GM12892 (cell line): Measurements from ENCODE around the gene TNS1.

ENCODE experiments used
- DNase-seq: peaks from one replicate; pipeline ENCODE4 v3.0.0; 2011; ENCODE audit not compliant: insufficient read length
- FAIRE-seq: peaks from 2 replicates; lab custom pipeline; 2011; peaks lifted over from hg19 to GRCh38; lab: Jason Lieb, UNC
- POLR2A ChIP-seq: IDR thresholded peaks from 2 replicates; pipeline ENCODE4 v1.6.1; 2011; ENCODE audit warnings: low read depth, low read length, control low read depth
- POLR2AphosphoS5 ChIP-seq: IDR thresholded peaks from 2 replicates; pipeline ENCODE4 v1.6.1; 2011; ENCODE audit warnings: low read depth, low read length, control low read depth
- TAF1 ChIP-seq: IDR thresholded peaks from 2 replicates; pipeline ENCODE4 v1.6.1; 2011; ENCODE audit warnings: low read depth, mild to moderate bottlenecking, control low read depth, low read length, borderline replicate concordance

TNS1 gene

DNA sequence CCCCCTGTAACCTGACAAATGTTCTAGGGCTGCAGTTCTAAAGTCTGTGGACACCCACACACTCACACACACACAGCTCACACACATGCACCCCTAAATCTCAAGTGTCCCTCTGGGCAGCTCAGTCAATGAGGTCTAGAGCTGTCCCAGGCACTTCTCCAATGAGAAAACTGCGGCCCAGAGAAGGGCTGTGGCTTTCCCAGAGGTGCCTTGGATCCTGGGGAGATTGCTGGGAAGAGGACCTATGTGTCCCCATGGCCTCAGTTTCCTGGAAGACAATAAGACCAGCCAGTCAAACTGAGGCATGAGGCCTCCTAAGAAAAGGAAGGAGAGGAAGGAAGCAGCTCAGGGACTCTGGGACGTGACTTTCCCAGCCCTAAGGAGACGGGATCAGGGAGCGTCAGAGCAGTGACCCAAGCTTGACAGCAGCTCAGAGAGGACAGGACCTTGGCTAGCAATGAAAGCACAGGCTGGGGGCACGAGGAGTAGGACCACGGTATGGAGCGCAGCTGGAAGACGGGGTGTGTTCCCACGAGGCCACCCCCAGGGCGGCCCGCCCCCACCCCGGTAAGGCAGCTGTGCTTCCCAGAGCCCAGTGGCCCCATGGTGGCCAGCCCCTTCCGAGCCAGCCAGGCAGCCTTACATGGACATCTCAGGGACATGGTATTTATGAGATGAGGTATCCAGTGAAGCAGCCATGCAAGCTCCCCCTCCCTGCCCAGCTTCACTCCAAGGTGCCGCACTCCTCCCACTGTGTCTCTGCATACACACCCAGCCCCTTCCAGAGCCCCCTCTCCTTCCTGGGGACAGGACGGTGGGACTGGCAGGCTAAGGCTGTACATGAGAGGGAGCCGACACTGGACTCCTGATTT is 46.0 kb downstream of the TNS1 start:
- DNase-seq (no peak), FAIRE-seq (no peak)
- TF ChIP-seq POLR2AphosphoS5 (no peak), POLR2A (no peak), TAF1 (no peak)

DNA sequence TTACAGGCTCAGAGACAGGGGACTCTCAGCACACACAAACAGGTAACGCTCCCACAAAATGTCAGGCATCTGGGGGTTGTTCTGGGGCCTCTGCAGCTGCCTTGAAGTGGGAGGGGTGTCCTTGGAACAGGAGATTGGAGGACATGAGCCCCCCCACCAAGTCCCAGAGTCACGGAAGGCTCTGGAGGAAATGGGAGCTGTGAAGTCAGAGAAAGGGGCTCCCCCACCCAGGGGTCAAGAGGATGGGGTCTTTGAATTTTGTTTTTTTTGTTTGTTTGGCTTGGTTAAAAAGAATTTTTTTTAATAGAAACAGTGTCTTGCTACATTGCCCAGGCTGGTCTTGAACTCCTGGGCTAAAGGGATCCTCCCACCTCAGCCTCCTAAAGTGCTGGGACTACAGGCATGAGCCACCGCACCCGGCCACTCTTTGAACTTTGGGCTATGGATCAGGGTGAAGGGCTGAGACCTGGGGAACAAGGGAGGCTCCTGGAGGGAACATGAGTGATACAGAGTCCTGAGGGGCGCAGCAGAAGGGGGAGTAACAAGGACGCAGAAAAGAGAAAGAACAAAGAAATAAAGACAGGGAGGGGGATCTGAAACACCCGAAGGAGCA is 46.8 kb downstream of the TNS1 start:
- FAIRE-seq, result no peak
- DNase-seq, result no peak
- no peak for TF ChIP-seq TAF1
- no peak for TF ChIP-seq POLR2AphosphoS5
- no peak for TF ChIP-seq POLR2A

DNA sequence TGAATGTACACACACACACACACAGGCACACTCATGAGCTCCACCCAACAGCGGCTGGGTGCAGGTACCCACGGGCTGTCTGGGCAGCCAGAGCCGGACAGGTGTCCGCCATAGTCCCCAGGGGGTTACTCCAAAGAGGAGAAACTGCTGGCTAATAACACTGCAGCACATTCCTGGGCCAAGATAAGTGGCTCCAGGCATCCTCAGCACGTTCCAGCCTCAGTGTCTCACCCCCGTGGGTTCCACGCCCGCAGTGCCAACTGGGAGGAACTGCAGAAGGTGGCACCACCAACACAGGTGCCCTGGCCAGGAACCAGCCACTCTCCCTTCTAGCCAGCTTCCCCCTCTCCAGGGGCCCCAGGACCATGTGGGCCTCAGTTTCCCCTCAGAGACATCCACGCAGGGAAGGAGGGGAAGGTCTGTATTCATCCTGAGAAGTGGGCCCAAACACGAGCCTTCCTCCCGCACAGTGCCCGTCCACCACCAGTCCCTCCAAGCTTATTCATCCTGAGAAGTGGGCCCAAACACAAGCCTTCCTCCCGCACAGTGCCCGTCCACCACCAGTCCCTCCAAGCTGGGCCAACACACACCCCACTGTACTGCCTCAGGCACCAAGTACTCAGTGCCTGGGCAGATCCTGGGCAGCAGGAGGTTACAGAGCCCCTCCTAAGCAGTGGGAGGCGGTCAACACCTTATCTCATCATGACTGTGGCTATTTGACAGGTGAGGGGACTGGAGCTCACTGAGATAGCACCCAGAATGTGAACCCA is 47.6 kb downstream of the TNS1 start:
- no peak for TF ChIP-seq POLR2A
- no peak for TF ChIP-seq TAF1
- no peak for TF ChIP-seq POLR2AphosphoS5
- DNase-seq, result no peak
- no peak for FAIRE-seq

DNA sequence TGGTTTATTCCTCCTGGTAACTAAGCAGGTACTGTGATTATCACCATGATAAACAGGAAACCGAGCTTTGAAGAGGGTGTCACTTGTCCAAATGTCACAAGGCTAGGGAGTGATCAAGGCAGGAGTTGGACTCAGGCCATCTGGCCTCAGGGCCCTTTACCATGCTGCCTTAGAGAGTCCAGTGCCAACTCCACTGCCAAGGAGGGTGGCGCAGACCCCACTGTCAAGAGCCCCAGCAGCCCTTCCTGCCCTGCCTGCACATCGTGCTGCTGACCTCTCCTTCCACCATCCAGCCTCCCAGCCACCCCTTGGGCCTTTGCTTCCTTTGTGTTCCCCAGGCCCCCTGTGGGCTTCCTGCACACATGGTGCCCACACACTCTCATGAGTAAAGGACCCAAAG is 48.3 kb downstream of the TNS1 start:
- FAIRE-seq, result no peak

DNA sequence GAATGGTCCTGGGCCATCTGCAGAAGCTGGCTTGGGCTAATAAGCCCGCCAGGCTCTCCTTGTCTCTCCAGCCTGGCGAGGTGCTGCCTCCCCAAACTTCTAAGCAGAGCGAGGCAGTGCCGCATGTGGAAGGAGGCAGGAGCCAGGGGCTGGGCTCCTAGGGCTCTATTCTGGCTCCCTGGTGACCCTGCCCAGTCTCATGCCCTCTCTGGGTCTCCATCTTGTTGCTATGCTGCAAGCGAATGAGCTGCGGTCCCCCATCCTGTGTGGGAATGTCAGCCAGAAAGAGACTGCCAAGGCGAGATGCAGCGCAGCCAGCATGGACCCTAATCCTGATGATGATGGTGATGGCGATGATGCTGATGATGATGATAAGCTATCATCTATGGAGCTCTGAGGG is 48.7 kb downstream of the TNS1 start:
- no peak for TF ChIP-seq POLR2A
- no peak for TF ChIP-seq TAF1
- no peak for TF ChIP-seq POLR2AphosphoS5
- FAIRE-seq (no peak), DNase-seq (no peak)

More for the DNA sequence above, 48.3 kb downstream of the TNS1 start:
- TF ChIP-seq POLR2A, result no peak
- no peak for TF ChIP-seq TAF1
- no peak for TF ChIP-seq POLR2AphosphoS5
- DNase-seq, result no peak

DNA sequence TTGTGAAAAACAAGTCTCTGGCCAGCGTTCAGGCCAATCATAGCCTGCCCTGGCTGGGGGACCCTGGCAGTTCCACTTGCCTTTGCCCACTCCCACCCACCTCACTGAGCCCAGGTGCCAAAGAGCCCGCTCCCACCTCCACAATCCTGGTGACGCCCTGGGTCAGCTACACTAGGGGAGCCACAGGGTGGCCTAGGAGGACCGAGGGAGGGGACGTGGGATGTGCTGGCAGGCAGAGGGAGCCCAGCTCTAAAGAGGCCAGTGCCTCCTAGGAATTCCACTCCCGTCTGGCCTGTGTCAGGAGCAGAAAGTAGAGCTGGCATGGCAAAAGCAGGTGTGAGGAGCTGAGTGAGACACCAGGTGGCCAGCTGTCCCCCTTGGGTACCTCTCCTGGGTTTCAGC is 49.3 kb downstream of the TNS1 start:
- TF ChIP-seq TAF1 (no peak), POLR2A (no peak), POLR2AphosphoS5 (no peak)
- DNase-seq, result no peak
- FAIRE-seq, result no peak

DNA sequence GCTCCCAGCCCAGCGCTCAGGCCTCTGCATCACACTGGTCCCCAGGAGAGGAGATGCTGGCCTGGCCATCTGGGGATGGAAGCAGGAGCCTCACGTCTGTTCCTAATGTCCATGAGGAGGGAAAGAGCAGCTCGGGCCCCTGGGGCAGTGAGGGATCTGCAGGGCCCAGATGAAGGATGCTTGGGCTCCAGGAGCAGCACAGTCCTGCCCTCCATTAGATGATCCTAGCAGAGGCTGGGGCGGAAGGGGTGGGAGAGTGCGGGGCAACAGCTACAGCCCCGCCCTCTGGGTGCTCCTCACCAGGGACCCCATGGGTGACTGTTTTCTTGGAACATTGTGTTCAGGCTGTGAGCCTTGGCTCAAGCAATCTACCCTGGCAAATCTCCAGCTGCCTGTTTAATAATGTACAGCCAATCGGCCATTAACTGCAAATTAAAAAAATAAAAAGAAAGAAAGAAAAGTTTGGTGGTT is 49.7 kb downstream of the TNS1 start:
- FAIRE-seq, result no peak
- no peak for DNase-seq
- TF ChIP-seq POLR2A, result no peak
- no peak for TF ChIP-seq TAF1
- no peak for TF ChIP-seq POLR2AphosphoS5

DNA sequence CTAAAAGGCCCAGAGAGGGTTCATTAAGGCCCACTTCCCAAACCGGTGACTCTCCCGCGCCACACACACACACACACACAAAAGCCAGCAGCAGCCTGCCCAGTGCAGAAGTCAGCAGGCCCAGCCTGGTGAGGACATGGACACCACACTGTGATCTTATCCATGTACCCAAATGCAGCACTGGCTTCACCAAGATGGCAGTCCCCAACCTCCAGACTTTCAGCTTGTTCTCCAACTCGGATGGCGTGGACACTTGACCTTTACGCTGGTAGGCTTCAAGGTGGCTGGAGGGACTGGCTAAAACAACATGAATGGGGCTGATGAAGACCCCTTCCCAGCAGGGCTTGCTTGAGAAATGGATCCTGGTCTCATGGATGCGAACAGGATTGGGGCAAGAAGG is 50.4 kb downstream of the TNS1 start:
- TF ChIP-seq POLR2A (no peak), POLR2AphosphoS5 (no peak), TAF1 (no peak)
- FAIRE-seq (no peak), DNase-seq (no peak)

DNA sequence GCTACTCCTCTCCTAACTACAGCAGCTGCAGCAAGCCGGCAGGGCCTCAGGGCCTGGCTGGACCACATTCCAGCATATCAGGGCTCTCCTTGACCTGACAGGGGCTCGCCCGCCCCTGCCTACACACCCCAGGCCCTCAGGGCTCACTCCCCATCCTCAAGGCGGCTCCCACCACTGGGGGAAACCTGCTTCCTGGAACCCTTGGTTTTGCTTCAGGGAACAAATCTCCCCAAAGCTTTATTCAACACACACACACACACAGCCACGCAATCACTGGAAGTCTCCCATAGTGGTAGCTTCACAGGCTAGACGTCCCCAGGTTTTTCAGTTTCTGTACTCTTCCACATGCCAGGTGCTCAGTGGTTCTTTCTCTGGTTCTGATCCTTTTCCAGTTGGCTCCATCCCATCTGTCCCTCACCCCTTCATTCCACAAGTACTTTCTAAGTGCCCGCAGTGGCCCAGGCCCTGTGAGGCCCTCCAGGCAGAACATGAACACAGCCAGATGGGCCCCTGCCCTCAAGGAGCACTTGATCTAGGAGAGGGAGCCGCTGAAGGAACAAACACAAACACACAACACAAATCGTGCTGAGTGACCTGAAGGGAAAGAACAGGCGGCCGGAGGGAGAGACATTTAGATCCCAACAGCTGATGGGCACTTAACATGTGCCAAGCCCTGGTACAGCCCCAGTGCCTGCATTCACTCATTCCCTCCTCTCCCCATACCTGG is 51.1 kb downstream of the TNS1 start:
- DNase-seq, result no peak
- TF ChIP-seq POLR2AphosphoS5 (no peak), TAF1 (no peak), POLR2A (no peak)
- no peak for FAIRE-seq

DNA sequence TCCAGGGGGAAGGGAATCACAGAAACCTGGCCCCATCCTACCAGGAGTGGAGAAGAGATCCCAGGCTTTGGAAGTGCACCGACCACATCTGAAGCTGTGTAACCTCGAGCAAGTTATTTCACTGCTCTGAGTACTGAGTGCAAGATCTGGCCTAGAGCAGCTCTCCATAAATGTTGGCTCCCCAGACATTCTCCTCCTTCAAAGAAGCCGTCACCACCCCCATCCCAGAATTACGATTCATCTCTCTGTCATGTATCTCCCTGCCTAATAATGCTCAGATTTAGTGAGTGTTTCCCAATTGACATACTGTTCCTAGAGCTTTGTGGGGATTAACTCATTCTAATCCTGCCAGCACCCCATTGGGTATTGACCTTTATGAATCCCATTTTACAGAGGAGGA is 51.7 kb downstream of the TNS1 start:
- no peak for TF ChIP-seq POLR2A
- no peak for TF ChIP-seq TAF1
- no peak for FAIRE-seq
- DNase-seq, result no peak
